Brain pericyte (primary cell): Measurements from ENCODE around the gene DOCK10.
A peak's percentile ranks its signal among the peaks of the same experiment; 100 is the strongest.

Source experiments
- DNase-seq: peaks from one replicate; pipeline ENCODE4 v3.0.0-alpha.2; 2012; ENCODE audit warnings: low read depth, low spot score

DOCK10 gene

DNA sequence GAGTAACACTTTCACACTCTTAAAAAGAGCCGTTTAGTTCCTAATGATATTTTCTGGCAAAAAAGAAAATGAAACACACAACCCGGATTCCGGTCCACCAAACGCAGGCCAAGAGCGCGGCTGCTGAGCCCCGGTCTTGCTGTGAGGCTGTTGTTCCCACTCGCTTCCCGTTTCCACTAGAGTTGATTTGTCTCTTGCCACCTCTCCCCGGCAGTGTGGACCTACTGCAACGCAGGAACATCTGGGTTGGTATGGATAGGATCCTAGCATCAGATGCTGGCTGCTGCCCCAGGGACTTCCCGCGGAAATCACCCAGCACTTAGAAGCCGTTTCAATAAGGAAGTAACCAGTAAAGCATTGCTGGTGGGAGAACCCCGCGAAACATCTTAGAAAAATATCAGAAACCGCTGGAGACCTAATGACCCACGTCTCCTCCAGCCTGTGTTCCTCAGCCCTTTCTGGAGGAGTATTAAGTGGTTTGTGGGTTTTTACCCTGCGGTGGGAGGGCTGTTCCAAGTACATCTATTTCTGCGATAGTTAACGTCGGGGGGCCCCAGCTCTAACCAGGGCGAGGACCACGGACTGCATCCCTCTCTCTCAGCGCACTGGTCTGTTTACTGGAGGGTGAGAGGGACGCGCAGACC, 939 bp downstream of the DOCK10 start:
- peak; percentile 15 for DNase-seq

DNA sequence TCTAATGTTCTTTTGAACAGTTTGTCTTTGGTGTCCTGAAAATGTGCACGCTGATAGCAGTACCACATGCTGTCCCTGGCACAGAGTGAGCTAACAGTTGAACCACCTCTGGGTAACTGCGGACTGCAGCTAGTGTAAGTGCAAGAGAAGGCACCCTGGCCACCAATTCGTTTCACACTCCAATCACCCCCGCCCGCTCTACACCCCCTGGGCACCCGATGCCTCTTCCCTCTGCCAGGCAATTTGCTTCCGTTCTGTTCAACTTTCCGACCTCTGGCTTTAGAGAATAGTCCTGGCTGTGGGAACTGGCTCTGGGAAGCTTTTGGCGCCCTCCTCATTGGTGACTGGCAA, 1.4 kb downstream of the DOCK10 start:
- DNase-seq, result no peak

DNA sequence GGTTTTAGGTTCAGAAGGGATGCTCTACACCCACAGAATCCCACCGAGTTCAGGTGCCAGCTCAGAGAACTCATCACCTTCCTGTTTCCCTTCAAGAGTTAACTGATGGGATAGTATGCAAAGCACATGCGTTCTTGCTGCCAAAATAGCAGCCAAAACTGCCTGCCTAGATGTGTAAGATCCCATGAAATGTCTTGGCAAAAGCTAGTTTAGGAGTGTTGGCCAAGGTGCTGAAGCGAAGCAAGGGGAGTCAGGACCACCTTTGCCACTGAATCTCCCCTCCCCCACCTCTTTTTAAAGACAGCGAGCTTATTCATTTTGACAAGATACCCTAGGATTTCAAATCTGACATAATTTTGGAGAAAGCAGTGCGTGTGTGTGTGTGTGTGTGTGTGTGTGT, 2.1 kb downstream of the DOCK10 start:
- no peak for DNase-seq

DNA sequence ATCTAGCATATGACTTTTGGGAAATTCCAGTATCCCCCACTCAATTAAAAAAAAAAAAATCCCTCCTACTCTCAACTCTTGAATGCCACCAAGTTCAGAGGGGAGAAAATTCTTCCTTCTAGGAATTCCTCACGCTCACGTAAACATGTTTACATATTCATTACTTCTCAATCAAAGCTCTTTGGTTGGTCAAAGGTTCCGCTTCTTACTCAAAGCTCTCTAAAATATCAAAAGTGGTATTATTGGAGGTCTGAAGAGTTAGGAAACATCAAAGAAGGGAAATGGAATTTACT, 4.1 kb downstream of the DOCK10 start:
- DNase-seq, result no peak

DNA sequence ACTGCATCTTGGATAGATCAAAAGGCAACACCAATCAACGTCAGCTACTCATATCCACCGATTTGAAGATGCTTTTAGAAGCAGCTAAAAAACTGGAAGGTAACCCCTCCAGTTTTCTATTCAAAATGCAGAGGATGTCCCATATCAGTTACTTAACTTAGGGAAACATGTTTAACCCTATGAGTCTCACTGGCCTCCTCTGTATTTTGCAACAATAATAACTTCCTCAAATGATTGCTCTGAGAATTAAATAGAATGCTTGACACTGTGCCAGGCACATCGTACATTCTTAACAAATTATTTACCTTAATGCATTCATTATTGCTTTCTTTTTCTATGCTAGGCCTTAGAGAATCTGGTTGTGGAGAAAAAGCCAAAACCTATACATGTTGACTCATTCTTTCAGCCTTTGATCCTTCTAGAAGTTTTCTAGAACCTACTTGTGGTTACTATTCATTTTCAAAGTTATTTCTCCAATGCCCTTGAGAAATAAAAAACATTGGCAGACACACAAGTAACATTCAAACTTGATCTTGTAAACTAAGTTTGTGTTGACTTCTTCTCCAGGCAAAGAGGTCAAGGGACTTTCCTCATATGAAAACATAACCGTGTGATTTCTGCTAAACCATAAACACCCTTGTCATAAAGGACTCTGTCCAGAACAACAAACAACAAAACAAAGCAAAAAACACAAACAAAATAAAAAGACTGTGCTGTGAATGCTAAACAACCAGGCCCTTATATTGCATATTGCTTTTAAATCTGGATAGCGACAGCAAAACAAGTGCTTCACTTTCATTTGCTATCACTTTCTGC, 4.6 kb downstream of the DOCK10 start:
- DNase-seq, result no peak

DNA sequence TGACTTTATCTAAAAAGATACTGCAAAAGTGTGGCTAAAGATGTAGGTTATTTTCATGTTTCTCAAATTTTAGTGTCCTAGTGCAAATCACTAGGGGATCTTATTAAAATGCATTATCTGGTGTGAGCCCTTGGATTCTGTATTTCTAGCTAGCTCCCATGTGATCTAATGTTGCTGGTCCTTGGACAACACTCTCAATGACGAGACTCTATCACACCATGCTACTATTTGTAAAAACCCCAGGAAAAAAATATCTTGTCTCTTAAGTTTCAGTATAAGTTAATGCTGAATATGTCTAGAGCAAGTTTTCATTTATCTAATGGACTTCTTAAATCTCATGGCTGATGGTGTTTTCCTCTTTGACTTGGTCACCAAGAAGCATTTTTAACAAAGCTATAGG, 5.8 kb downstream of the DOCK10 start:
- no peak for DNase-seq

DNA sequence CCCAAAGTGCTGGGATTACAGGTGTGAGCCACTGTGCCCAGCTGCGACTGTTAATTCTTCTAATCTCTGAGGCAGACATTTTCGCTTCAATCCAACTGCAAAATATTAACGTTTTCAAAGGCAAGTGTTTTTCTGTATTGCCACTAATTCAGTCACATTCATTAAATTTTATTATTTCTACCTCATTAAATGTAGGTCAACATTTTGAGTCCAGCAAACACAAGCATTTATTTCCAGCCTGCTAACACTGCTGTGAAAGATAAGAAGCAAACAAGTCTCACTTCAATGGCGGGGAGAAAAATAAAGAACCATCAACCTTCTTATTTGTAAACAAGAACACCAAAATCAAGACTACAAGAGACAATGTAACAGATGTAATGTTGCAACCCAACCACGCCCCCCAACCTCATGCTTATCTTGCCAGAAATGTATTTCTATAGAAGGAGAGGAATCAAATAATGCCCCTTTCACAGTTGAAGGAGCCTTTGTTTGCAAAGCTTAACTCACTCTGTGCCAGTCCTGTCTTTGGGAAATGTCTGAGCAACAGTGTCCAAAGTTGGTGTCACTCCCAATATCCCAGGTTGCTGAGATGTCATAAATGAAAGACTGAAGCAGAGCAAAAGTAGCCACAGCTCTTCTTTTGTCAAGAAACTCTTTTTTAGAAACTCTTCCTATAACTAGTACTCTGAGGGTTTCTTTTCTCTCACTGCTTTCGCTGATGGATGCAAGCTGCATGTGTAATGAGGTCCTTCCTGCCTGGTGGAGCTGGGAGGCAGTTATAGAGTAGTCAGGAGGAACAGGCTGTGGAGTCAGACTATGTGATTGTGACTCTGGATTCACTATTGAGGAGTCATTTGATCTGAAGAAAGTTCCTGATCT, 8.6 kb downstream of the DOCK10 start:
- DNase-seq, result no peak

DNA sequence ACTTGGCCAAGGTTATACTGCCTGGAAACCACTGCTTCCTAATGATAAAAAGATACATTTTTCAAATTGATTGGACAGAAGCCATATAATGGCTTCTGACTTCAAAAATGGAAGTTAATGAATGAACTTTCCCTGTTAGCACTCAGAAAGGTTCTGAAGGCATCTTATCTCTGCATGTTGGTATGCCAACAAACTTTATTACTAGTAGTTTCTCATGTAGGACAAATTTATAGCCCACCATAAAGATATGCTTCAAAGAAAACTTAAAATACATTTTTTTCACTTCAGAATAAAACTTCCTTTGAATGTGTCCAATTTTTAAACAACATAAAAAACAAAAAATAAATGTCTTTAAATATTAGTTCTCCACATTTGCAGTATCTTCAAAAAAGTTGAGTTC, 10.0 kb downstream of the DOCK10 start:
- DNase-seq, result no peak

DNA sequence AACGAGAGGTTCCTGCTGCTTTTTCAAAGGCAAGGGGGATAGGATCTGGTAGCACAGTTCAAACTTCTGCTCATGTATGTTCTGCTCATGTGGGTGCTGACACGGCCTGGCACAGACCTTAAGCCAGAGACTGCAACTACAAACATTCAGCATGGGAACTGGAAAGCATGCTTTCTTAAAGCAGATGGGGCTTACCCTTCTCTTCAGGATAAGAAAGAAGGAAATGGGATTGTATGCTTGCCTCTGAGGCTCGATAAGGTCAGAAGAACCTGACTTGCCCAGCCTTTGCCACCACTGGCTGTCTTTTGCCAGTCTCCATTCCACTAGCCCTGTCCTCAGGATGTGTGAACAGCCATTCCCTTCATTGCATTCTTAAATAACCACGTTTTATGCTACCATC, 10.7 kb downstream of the DOCK10 start:
- no peak for DNase-seq

DNA sequence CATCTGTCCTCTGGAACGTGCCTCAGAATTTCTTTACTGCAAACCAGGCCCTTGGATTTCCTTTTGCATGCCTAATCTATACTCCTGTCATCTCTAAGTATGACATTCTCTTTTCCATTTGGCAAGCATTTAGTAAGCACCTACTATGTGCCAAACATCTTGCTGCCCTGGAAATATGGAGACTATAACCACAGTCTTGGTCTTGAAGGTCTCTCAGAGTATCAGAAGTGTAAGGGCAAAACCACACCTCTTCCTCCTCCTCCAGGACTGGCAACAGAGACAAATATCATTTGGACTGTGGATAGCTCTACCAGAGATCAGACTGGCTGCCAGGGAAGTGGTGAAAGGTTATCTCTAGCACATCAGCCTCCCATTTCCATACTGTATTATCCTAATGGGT, 11.4 kb downstream of the DOCK10 start:
- DNase-seq, result no peak

DNA sequence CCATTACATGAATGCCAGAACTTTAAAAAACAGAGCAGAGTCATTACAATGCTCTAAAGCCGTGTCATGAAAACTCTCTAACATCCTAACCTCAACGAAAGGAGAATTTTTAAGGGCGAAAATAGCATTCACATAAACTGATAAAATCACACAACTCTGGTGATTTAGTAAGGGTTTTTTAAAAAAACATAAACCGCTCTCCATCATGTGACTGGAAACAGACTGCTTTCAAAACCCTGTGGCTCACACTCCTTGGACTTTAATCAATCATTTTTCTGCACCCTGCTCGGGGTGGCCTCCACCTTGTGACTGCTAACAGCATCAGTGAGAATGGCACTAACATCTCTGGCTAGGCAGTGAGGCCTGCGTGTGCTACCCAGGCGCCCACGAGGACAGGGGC, 12.1 kb downstream of the DOCK10 start:
- no peak for DNase-seq

DNA sequence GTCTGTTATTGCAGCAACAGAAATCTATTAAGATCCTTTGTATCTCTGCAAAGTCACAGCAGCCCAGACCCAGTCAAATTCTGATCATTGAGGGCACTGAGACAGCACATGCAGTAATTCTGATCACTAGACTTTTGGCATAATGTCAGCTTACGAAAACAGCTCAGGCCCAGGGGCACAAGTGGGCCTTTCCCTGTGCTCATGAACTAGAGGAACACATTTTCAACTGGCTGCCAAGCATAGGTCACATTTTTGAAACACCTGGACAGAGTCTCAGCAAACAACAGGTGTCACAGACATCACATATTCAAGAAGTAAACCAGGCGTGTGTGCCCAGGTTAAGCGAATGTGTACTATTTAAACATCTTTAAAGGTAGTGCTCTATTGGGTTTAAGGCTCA, 13.7 kb downstream of the DOCK10 start:
- DNase-seq, result no peak

DNA sequence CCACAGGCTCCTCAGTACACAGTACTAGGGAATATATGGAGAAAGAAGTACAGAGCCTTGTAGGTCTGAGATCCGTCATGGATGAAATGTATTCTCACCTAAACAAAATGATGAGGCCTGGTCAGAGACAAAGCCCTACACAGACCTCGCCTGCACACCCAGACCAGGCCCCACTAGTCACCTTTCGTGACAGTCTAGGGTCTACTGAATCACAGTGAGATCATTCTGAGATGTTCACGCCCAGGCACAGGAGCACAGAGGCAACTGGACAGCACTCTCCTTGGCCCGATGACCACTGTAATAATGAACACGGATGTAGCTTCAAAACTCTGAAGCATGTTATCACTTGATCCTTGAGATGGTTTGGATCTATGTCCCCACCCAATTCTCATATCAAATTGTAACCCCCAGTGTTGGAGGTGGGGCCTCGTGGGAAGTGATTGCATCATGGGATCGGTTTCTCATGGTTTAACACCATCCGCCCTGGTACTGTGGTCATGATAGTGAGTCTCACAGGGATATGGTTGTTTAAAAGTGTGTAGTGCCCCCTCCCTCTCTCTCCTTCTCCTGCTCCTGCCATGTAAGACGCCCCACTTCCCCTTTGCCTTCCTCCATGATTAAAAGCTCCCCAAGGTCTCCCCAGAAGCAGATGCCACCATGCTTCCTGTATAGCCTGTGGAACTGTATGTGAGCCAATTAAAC, 15.1 kb downstream of the DOCK10 start:
- DNase-seq, result no peak

DNA sequence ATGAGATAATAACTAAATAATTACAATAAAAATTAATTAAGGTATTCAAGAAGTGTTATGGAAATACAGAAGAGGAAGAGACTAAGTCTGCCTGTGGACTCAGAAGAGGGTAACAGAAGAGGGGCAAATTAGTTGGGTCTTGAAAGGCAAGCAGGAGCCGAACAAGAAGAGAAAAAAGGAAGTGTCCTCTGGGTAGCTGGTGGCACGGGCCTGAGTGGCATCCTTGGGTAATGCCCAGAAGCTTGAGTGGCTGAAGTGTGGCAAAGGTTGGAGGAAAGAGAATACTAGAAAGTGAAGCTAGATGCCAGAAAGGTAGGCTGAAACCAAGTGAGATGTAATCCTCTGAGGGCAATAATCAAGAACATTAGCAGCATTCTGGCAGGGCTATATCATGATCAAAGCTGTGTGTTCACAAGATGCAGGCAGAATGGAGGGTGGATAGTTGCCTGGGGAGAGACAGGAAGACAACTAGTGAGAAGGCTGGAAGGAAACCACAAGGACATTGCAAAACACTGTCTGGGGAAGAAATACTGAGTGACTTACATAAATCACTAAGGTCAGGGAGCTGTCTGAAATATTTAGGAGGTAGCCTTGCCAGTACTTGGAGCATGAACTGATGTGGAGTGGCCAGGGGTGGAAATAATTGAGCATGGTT, 16.2 kb downstream of the DOCK10 start:
- DNase-seq, result no peak

DNA sequence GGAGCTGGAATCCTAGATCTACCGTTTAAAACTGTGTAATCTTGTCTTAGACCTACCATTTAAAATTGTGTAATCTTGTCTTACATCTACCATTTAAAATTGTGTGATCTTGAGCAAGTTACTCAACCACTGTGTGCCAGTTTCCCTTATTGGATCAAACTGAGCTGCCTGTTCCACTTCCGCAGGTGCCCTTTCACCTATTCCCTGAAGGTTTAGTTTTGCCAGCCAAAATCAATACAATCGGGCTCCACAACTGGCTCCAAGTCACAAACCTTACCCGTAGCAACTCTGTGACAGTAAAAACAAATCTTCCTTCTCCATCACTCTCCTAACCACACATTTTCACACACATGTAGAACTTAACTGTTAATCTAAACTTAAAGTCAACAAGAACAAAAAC, 20.1 kb downstream of the DOCK10 start:
- DNase-seq, result no peak

DNA sequence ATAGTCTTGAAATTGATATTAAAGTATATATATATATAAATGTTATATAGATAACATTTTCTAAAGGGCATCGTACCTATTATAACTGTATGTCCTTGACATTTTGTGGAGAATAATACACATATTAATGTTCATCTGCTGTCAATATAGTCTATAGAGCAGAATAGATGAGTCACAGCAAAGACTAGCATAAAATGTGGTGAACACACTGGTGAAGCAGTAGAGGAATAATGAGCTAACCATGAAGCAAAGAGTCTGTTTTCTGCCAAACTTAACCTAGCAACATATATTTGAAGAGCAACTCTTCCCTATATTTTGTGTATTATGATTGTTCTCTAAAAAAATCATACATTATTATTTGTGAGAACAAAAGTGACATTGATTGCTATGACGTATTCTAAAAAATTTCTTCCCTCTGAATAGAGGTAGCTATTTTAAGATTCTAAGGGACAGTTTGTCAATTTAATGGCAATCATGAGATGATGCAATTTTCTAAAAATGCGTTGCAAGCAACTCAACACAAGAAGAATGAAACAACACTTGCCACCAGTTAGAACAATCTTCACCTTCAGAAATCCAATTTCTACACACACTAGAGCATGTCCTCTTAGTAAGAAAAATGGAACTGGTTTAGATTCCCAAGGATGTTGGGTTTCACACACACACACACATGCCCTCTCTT, 22.0 kb downstream of the DOCK10 start:
- no peak for DNase-seq

DNA sequence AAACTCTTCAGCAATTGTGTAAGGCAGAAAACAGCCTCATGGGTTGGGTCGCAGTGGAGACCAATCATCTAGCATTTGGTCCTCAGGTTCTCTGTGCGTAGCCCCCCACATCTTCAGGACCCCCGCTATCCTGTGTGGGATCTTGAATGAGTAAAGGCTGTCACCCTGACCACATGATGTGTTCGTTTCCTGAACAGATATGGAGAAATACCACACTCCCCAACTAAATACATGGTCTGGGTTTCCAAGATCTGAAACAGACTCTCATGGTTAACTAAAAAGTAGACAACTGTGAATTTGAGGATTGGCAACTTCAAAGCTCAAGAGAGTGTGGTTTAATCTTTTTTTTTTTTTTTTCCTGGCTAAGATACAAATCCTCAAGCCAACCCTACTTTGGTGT, 23.2 kb downstream of the DOCK10 start:
- no peak for DNase-seq

DNA sequence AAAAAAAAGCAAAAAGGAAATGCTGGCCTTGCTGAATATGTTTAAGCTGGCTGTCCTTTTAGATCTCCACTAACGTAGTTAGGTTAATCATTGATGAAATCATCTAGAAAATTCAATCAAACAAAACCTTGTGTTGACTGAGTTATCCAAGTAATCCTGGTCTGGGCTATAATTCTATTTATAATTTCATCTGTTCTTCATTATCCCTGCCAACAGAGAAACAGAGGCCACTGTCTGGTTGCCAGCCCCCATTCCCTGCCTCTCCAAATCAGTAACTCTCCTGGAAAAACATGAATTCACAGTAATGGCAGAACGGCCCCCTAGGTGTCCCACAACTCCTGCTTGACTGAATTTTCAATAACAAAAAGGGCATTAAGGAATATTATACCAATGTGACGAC, 24.6 kb downstream of the DOCK10 start:
- no peak for DNase-seq

DNA sequence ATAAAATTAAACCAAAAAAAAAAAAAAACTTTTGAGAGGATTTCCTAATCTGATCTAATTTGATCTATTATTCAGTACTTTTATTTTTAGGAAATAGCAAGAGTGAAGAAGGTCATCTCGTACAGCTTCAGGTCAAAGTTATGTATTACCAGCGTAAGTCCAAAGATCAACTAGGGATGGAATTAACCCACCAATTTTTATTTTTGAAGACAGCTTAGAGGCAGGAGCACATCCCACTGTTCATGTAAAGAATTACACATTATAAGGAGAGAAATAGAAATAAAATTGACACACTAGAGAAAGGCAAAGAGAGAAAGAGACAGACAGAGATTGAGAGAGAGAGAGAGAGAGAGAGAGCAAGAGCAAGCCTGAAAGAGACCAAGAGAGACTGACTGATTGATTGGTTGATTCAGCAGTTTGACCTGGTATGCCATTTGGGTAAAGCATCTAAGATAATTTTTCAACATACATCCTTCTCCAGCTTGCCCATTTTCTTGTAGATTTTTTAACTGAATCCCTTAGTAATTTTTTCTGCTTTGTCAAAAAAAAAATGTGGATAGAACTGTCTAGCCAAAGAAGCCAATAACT, 25.1 kb downstream of the DOCK10 start:
- no peak for DNase-seq

DNA sequence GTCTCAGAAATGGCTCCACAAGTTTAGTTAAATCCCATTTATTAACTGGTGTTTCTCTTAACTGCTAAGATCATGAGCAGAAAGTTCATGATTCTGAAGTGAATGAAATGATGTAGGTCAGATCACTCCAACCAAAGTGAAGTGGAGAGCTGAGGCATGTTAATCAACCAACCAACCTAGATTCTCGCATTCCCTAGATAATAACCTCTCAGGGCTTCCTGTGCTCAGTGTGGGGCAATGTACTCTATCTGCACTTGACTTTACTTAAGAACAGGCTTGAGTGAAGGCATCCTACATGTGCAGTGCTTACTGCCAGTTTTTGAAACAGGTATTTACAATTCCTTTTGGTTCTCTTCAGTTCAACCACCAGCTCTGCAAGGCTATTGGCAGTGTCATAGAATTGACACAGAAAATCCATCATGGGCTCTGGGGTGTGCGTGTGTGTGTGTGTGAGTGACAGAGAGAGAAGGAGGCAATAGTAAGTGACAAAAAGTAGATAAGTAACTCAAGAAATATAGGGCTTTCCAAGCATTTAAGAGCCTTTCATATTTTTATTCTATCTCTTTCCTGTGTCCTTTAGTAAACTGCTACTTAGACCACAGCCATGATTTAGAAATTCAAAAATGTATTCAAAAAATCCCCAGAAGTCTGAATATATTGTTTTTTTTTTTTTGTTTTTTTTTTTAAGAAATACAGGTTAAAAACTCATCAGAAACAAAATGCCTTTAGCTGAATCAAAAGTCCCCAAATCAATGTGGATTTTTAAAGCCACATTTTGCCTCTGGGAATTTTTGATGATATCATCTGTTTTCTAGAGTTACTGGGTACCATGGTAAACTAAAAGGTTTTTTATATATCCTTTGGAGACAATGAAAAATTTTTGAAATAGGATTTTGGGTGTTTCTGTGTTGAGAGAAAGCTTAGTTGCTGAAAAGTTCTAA, 28.6 kb downstream of the DOCK10 start:
- DNase-seq, result no peak
